ENCODE data around the gene POLR2J. TPM values are rescaled to one million over a fixed set of nuclear protein-coding genes. Genes with fewer than 3 reads are reported as not detected.
"Not testable (repeated sequence)": the region's sequence is repeated elsewhere in the genome, so short reads cannot be mapped to it uniquely, and the experiment has no call there.

POLR2J gene
- polyA plus RNA-seq, 4 donors, result 22.3 to 38.4 (median 28.0) TPM

DNA sequence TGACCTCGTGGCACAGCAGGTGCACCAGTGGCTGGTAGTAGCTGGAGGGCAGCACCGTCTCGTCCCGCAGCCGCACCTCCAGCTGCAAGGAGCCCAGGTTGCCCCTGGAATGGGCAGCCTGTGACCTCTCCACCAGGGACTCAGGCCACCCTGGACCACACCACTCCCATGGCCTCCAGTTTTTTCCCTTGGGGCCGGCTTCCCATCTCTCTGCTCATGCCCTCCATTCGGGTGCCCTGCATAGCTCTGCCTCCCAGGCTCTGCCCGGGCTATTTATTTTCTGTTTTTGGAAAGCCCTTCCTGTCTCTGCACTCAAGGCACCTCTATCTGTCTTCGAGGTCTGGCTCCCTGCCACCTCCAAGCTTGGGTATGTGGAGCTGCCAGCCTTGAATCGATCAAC lies 18.1 kb upstream of the POLR2J start:
- DNase-seq (ENCODE audit: low read depth in 4 of 4, low spot score in 3 of 4), result not testable (repeated sequence)

DNA sequence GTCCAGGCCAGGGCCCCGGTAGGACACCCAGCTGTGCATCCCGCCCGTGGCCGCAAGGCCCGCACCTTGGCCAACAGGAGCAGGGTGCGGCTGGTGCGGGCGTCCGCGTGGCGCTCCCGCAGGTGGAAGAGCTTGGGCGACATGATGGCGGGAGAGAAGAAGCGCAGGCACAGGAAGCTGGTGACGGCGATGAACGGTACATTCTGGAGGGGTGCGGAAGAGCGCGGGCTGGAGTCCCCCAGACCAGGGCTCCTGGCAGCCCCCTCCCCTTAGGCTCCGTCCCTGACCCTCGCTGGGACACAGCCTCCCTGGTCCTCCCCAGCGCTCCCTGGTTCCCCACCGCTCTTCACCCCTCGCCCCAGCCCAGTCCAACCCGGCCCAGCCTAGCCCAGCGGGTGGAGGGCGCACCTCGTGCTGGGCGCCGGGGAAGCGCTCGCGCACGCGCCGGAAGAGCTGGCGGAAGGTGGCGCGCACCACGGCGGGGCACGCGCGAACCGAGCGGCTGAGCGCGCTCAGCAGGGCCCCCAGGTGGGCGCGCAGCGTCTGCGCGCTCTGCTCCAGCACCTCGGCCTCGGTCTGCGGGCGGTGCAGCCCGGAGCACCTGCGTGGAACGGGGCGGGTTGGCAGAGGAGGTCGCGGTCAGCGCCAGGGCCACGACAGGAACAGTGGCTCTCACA lies 15.9 kb upstream of the POLR2J start:
- not testable (repeated sequence) for DNase-seq (ENCODE audit: low read depth in 4 of 4, low spot score in 3 of 4)

DNA sequence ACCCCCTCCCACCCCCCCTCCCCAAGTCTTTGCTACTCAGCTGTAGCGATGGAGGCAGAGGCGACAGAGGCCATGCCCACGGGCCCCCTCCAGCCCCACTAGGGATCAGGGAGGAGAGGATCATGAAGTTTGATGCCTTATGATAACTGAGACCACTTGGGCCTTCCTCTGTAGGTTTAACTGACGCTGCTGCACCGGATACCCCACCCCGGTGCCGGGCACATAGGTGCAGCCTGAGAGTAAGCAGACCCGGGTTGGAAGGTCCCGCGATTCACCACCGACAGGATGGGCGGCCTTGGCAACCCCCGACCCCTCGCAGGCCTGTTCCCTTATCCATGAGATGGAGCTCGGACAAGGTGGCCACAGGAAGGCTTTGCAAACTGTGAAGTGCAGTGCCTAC lies 15.3 kb upstream of the POLR2J start:
- not testable (repeated sequence) for DNase-seq (ENCODE audit: low read depth in 4 of 4, low spot score in 3 of 4)

DNA sequence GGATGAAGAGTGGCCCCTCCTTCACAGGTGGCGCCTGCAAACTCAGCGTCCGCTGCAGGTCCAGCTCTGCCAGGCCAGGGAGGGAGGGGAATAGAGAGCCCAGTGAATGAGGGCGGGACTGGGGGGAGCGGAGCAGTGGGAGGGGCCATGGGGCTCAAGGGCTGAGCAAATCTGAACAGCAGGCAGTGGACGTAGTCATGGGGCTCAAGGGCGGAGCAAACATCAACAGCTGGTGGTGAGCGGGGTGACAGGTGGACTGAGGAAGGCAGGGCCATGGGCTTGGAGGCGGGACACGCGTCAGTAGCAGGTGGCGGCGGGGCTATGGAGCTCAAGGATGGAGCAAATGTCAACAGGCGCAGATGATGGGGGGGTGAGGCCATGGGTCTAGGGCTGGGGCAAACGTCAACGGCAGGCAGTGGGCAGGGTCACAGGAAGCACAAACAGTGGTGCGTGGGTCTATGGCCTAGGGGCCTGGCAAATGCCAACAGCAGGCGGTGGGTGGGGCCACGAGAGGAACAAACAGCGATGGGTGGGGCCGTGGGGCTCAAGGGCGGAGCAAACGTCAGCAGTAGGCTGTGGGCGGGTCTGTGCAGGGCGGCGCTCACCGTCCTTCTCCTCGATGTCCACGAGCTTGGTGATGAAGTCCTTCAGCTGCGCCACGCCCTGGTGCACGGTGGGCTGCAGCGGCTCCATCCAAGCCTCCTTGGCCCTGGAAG lies 14.7 kb upstream of the POLR2J start:
- not testable (repeated sequence) for DNase-seq (ENCODE audit: low read depth in 4 of 4, low spot score in 3 of 4)

DNA sequence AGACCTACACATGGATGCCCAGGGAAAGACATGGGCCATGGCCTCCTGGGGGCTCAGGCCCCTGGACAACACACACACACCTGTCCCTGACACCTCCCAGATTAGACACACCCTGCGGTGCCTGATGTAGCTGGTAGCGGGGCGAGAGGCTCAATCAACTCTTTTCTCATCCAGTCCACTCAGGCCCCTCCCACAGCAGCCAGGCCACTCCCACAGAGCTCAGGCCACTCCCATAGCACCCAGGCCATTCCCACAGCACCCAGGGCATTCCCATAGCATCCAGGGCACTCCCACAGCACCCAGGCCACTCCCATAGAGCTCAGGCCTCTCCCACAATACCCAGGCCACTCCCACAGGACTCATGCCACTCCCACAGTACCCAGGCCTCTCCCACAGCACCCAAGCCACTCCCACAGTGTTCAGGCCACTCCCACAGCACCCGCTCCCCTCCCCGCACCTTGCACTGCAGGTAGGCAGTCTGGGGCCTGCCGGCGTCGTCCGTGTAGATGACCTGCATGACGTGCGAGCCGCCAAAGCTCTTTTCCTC lies 11.9 kb upstream of the POLR2J start:
- DNase-seq (ENCODE audit: low read depth in 4 of 4, low spot score in 3 of 4), result not testable (repeated sequence)

DNA sequence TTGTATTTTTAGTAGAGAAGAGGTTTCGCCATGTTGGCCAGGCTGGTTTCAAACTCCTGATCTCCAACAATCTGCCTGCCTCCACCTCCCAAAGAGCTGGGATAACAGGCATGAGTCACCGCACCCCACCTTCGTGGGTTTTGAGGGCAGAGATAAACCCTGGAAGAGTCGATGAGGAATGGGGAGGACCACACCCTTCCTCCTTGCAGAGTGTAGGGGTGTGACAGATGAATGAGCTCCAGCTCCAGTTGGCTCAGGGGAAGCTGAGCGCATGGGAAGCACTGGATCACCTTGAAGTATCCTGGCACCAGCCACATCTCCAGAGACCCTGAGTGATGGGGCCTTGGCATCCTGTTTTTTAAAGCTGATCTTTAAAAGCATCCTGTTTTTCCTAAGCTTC lies 5.6 kb upstream of the POLR2J start:
- not testable (repeated sequence) for DNase-seq (ENCODE audit: low read depth in 4 of 4, low spot score in 3 of 4)

DNA sequence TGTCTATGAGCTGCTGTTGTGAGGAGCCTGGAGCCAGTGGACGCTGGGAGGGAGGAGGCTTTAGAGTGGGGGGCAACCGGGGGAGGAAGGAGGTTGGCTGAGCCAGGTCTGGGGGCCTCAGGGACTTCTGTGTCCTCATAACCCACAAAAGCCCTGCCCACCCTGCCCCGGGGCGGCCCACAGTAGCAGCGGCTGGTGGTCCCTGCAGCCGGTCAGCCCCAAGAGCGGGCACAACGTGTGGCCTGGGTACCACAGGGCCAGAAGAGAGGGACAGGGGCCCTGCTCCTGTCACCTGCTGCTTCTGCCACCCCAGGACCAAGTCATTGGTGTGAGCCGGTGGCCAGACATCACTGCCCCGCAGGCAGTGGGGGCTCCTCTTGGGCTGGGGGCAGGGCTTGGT lies 3.2 kb upstream of the POLR2J start:
- not testable (repeated sequence) for DNase-seq (ENCODE audit: low read depth in 4 of 4, low spot score in 3 of 4)

DNA sequence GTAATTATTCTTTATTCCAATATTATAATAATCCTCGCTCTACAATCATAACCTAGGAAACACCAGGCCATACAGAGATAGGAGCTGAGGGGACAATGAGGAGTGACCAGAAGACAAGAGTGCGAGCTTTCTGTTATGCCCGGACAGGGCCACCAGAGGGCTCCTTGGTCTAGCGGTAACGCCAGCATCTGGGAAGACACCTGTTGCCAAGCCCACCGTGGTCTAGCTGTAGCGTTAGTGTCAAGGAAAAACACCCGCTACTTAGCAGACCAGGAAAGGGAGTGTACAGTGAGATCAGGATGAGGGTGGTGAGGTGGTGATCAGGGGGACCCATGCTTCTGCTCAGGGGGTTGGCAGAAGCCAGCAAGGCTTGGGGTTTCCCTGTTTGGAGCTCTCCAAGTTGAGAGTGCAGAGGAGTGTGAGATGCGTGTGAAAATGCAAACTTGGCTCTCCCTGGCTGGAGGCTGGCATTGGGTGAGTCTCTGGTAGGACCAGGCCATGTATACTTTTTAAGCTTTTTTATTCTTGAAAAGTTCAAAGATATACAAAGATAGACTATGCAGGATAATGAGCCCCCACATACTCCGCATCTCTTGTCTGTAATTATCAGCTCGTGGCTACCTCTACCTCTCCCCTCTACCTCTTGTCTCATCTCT lies 1.4 kb upstream of the POLR2J start:
- not testable (repeated sequence) for DNase-seq (ENCODE audit: low read depth in 4 of 4, low spot score in 3 of 4)

DNA sequence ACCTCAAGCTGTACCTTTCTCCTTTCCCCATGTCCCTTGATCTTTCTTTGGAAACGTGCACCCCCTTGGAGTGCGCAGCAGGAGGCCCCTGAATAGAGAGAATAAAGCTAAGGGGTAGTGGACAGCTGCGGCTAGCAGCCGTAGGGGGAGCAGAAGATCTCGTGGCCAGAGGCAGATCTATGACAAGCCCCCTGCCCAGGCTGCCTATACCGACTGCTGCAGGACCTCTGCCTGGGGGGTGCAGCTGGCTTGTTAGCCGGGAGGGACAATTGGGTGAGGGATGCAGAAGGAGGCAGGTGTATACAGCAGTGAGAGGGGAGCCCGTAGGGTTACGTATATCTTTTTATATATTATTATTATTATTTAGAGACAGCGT lies 475 bp upstream of the POLR2J start:
- DNase-seq (ENCODE audit: low read depth in 4 of 4, low spot score in 3 of 4), result not testable (repeated sequence)

DNA sequence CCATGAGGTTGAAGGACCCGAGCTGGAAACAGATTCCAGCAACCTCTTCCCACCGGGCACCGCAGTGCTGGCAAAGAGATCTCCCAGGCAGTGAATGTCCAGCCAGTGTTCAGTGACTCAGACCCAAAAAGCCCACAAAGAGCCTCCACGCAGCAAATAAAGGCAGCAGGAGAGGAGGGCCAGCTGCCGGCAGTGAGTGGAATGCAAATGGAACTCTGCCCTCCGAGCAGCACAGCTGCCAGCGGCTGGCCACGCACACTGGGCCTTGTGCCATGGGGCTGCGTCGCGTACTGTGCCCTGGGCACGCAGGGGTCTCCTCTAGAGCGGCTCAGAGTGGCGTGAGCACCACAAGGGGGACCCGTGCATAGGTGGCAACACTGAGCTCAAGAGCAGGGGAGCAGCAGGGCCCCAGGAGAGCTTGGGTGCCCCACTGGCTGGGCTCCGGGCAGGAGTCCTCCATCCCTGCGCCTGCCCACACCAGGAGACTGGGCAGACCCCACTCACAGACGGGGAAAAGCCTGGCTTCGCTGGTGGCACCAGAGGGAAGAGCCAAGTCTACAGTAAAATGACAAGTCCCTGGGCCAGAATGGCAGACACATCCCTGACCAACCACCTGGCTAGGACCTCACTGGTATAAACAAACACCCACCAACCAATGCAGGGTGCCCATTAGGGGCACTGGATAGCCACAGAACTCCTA lies 3.8 kb downstream of the POLR2J start:
- DNase-seq (ENCODE audit: low read depth in 4 of 4, low spot score in 3 of 4), result not testable (repeated sequence)

DNA sequence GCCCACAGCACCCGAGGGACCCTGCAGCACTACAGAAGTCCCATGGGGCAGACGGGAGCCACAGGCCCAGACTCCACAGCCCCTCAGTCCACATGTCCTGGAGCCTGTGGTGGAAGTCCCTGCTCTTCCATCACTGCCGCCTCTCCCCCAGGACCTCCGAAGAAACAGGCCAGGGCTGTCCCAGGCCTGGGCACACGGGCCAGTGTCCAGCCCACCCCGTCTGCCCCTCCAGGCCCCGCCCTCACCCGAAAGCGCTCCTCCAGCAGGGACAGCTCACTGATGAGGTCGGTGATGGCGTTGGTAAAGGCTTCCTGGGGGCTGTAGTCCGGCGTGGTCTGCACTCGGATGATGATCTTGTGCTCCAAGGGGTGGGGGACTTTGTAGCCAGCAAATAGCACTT lies 4.6 kb downstream of the POLR2J start:
- not testable (repeated sequence) for DNase-seq (ENCODE audit: low read depth in 4 of 4, low spot score in 3 of 4)

DNA sequence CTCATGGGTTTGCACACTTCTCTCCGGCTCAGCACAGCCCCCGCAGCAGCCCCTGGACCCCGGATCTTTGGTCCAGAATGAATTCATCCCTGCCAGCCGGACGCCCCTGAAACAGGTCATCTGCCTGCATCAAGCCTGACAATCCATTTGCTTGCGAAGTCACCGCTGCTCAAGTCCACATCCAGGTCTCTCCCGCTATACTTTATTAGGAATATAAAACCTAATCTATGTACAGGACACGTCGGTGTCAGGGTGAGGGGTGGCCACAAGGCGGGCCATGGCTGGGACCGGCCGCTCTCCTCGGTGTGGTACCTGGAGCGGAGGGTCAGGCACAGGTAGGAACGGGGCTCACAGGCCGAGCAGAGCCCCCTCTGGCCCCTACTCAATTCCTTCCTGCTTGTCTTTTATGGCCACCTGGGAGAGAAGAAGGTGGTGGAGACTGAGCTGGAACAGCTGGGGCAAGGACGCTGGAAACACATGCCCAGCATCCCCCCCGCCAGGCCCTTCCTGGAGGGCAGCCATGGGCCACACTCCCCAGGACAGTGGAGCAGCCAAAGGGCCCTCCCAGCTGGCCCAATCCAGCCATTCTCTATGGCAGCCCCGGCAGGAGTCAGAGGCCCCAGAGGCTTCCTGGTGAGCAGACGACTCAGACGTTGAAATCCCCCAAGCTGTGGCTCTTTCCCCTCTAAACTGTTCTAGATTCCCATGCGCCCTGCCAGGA lies 5.3 kb downstream of the POLR2J start:
- no peak for DNase-seq (ENCODE audit: low read depth in 4 of 4, low spot score in 3 of 4)

DNA sequence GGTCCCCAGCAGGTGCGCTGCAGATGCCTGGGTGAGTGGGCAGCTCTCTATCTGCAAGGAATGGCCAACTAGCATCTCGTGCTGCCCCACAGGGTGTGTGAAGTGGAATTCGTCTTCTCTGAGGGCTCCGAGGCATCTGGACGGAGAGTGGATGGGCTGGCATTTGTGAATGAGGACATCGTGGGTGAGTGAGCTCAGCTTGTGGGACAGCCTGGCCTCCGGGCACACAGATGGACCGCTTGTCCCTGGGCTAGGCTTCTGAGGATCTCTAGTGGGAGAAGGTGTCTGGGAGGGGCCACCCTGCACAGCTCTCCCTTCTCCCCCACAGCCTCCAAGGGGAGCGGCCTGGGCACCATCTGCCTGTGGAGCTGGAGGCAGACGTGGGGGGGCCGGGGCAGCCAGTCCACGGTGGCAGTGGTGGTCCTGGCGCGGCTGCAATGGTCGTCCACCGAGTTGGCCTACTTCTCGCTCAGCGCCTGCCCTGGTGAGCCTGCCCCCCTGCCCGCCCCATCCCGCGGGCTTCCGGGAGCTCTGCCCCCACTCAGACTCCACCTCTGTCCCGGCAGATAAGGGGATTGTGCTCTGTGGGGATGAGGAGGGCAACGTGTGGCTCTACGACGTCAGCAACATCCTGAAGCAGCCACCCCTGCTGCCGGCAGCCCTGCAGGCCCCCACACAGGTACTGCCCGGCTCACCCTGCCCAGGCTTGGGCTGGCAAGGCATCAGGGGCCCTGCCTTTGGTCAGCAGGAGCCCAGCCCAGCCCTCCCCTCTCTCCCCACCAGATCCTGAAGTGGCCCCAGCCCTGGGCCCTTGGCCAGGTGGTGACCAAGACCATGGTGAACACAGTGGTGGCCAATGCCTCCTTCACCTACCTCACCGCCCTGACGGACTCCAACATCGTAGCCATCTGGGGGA lies 6.3 kb downstream of the POLR2J start:
- DNase-seq (ENCODE audit: low read depth in 4 of 4, low spot score in 3 of 4), result no peak

DNA sequence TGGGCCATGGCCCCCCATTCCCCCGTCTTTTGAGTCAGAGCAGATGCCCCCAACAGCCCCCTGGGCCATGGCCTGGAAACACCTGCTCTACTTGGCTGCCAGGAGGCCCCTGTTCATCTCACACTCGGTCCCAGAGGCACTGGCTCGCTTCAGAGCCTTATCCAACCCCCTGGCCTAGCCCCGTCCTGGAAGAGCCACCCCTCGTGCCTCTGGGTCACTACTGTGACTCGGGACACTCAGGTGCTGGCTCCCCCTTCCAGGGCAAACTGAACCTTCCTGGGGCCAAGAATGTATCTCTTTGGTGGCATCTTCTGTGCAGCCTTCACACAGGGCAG lies 7.0 kb downstream of the POLR2J start:
- DNase-seq (ENCODE audit: low read depth in 4 of 4, low spot score in 3 of 4), result no peak

DNA sequence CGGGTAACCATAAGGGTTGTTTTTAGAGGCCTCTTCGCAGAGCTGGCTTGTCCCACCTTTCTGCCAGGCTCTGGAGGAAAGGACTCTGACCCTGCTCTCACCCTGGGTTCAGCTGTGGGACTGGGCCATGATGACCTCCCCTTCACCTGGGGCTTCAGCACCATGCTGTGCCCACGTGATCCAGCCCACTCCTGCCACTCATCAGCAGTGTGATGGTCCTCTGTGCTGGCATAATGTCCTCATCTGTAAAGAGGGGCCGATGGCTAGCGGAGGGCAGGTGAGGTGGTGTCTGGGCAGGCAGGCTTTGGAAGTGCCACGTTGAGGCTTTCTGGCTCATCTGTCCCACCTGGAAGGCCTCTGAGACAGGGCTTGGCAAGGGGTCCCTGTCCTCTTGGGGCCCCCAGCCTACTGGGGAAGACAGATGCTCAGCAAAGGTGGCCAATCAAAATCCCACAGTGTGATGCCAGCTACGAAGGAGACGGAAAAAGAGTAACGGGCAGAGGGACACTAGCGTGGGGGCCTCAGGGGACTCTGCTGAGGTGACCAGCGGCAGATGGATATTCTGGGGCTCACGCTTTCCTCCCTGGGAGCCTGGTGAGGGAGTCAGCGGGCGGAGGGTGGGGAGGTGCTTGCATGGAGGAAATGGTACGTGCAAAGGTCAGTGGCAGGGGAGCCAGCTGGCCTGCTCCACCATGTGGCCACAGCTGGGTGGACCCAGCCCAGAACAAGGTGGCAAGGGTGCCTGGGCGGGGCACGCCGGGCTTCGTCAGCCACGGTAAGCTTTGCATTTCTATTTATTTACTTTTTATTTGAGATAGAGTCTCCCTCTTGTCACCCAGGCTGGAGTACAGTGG lies 8.5 kb downstream of the POLR2J start:
- no peak for DNase-seq (ENCODE audit: low read depth in 4 of 4, low spot score in 3 of 4)

DNA sequence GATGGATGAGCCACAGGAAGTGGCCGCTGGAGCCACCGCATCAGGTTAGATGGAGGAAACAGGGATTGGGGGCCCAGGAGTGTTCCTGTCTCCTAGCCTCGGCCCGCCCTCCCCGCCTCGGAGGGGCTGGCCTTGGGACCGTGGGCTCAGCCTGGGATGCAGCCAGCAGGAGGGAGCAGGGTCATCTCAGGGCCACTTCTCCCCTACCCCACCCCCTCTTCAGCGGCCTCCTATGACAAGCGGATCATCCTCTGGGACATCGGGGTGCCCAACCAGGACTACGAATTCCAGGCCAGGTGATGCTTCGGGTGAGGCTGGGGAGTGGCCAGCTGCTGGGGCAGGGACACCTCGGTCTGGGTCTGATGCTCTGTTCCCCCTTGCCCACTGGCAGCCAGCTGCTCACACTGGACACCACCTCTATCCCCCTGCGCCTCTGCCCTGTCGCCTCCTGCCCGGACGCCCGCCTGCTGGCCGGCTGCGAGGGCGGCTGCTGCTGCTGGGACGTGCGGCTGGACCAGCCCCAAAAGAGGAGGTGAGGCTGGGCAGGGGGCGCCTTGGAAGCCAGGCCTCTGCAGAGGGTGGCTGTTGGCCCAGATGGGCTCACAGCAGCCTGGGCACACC lies 9.3 kb downstream of the POLR2J start:
- DNase-seq (ENCODE audit: low read depth in 4 of 4, low spot score in 3 of 4), result no peak

DNA sequence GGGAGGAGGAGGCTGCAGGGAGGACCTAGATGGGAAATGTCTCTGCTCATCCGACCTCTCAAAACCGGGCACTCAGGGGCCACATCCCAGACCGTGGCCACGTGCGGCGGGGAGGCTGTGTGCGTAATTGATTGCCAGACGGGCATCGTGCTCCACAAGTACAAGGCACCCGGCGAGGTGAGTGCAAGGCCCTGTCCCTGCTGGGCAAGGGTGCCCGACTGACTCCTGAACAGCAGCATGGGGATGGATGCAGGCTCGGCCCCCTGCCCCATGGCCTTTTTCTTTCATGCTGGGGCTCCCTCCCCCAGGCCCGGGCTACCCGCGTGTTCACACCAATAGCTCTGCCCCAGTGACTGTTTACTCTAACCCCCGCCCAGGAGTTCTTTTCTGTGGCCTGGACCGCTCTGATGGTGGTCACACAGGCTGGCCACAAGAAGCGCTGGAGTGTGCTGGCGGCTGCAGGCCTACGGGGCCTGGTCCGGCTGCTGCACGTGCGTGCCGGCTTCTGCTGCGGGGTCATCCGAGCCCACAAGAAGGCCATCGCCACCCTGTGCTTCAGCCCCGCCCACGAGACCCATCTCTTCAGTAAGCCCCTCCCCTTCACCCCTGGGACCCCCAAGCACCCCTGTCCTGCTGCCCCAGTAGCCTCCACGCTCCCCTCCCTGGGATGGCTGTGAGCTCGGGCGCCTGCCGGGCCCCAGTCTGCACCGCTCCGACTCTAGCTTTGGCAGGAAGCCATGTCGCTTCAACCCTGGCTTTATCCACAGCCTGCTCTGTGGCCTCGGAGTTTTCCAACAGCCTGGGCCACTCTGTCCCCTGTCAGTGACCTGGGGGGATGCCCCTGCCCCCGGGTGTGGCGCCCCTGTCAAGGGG lies 10.0 kb downstream of the POLR2J start:
- DNase-seq (ENCODE audit: low read depth in 4 of 4, low spot score in 3 of 4), result no peak
